SKM-1 (cell line): ENCODE measurements around the gene GCNT1.
"Not testable (repeated sequence)": the region's sequence is repeated elsewhere in the genome, so short reads cannot be mapped to it uniquely, and the experiment has no call there.

ENCODE experiments used
- DNase-seq: peaks from one replicate; lab custom pipeline; 2025; ENCODE audit not compliant: unreplicated experiment; lab: John Stamatoyannopoulos, UW

The GCNT1 gene

DNA sequence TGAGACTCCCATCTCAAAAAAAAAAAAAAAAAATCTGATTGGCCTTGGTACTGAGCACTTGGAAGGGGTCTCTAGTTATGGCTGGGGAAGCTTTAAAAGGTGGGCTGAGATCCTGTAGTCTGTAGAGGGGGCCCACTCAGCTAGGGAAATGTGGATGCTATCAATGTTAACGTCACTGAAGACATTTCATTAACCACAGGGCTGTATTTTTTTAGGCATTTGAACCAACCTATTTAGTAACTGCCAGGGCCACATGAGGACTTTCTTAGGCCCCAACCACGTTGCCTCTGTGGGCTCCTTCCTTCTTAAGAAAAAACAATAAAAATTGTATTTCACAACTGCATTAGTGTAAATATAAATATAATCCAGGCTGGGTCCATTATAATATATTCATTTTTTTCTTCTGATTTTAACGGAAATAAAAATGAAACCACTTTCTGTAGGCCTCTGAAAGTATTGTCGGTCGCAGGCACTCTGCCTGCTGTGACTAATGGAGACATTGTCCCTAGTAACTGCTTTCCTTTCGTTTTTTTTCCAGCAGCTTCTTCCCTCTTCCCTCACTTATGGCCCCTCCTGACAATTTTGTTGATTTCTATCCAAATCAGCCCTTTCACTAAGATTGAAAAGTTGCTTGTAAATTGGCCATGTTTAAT, 71.6 kb downstream of the GCNT1 start:
- no peak for DNase-seq

DNA sequence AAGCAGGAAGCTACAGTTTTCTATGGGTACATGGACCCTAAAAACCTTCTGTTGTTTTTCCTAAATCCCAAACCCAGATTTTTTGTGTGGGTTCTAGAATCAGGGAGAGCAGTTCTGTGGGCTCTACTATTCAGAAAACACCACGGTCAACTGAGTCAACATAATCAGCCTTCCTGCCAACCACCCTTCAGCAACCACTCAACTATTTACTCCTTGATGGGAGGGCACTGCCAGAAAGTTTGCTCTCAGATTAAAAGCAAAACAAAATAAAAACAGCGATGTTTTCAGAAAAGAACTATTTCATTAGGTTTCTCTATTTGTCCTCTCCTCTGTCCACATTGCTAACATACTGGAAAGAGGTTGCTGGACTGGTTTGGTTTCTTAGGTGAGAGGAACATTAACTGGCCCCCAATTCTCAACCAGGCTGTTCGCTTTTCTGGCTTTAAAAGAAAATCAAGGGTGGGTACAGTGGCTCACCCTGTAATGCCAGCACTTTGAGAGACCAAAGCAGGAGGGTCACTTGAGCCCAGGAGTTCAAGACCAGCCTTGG, 72.3 kb downstream of the GCNT1 start:
- DNase-seq = no peak

DNA sequence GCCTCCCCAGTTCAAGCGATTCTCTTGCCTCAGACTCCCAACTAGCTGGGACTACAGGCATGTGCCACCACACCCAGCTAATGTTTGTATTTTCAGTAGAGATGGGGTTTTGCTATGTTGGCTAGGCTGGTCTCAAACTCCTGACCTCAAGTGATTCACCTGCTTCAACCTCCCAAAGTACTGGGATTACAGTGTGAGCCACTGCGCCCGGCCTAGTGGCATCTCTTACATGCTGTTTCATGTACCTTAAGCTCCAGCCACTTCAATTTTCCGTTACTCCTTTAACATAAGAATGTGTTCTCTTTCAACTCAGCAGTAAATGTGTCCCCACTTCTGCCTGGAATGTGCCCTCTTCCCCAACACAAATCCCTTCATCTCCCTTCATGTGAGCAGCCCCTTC, 73.9 kb downstream of the GCNT1 start:
- not testable (repeated sequence) for DNase-seq

DNA sequence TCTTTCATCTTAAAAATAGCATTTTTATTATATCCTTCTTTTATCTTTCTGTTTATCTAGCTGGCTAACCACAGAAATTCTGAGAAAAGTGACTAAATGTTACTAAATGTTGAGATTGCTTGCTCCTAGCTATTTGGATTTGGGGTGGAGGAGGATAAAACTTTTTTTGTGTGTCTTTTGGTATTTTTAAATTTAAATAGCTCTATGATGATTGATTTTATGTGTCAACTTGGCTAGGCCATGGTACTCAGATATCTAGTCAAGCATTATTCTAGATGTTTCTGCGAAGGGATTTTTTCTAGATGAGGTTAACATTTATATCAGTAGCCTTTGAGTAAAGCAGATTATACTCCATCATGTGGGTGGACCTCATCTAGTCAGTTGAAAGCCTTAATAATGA, 75.0 kb downstream of the GCNT1 start:
- DNase-seq = no peak

DNA sequence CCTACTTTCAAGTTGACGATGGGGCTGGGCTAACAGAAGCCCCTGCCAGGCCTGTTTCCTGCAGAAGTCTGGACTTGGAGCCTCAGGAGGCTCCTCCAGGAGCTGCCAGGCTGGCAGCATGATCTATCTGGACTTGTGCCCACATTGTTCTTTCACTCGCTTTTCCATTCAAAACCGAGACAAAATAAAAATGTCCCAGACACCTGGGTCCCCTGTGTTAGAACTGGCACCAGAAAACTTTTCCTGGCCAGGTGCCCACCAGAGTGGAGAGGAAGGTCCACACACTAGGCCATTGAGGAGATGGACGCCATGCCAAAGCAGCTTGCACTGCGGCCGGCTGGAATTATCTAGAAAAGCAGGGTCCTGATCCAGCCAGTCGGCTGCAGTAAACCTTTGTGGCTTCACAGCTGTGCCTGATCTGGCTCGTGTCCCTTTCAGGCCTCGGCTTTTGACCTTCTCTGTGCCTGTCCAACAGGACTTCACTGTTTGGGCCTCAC, 78.2 kb downstream of the GCNT1 start:
- DNase-seq = no peak

DNA sequence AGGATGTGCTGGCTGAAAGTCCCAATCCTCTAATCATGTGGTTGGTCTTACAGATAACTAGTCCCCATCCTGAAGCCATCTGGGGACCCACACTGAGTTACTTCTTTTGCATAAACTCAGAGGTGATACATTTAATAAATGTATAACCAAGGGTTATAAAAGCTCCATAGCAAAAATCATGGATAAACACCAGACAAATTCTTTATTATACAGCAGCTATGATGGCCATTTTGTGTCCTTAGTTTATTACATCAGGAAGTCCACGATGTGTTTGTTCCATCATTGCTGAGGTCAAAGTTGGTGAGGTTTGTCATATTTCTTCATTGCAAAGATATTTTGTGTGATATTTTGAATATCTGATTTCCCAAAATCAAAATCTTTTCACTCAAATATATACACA, 80.2 kb downstream of the GCNT1 start:
- no peak for DNase-seq

DNA sequence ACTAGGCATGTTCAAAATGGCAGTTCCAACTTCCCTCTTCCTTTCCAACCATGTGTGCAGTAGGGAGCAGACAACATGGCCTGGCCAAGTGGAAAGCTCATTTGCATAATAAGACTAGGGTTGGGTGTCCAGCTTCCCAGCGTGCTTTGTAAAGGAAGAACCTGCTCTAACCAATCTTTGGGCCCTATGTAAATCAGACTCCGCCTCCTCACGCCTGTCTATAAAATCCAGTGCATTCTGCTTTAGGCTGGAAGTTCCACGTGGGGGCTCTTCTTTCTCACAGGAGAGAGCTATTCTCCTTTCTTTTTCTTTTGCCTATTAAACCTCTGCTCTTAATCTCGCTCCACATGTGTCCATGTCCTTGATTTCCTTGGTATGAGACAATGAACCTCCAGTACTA, 83.4 kb downstream of the GCNT1 start:
- no peak for DNase-seq

DNA sequence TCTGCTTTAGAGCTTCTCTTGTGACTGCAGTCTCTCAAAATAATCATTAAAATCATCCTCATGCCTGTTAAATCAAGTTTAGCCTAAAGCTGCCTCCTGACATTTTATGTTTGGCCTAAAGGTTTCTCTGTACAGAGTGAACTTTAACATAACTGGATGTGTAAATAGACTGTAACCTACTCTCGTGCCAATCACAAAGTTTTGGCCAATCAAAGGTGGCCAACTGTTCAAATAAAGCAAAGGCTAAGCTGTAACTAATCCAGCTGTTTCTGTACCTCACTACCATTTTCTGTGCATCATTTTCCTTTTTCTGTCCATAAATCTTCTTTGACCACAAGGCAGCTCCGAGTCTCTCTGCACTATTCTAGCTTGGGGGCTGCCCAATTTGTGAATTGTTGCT, 86.2 kb downstream of the GCNT1 start:
- no peak for DNase-seq

DNA sequence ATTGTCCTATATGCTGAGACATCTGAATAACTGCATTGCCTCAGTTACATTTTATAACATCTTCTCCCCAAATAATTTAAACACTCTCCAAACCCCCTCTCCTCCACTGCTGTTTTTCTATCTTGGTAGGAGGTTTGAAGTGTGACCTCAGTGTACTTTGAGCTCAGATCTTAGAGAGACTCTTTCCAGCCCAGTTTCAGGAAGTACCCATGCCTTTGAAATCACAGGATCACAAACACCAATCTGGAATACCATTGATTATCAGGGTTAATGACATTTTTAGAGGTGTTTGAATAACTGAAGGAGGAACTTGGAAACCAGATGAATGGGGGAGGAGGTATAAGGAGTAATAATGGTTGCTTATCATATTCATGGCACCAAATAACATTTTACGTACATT, 93.2 kb downstream of the GCNT1 start:
- DNase-seq = no peak

DNA sequence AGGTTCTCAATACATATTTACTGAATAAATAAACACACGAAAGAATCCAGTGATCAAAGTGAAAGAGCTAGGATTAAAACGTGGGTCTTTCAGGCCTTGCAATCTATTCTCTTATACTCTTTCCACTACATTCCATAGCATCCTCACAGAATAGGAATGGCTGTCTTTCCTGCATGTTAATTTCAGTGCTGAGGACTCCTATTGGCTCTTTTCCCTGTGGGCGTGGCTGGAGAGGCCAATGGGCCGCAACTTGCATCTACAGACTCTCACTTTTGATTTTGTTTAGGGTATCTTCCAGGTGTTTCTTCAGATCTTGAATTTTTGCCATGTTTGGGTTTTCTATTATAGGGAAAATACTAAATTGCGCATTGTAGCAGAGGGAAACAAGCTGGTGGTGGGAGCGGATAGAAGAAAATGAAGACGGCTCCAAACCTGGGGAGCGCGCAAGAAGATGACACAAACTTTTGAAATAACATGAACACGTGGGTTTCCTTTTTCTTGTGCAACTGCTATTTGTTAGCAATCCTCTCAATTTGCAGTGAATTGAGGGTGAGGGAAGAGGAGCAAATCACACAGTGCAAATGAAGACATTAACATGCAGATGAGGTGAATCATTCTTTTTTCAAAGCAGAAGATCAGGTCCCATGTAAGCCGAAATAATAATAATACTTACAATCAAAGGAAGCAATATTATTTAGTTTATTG, 93.9 kb downstream of the GCNT1 start:
- no peak for DNase-seq

DNA sequence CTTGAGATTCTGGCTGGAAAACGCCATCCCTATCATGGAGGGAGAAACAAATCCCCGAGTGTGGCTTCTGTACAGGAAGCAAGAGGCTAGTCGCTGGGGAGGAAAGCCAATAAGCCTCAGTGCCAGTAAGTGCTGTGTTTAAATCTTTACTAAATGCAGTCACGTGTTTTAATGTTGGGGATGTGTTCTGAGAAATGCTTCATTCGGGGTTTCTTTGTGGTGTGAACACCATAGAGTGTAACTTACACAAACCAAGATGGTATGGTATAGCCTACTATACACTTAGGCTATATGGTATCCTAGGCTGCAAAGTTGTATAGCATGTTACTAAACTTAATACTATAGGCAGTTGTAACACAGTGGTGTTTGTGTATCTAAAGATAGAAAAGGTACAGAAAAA, 94.7 kb downstream of the GCNT1 start:
- no peak for DNase-seq
